Activated CD4-positive, alpha-beta memory T cell treated with anti-CD3 and anti-CD28 coated beads for 36 hours (primary cell): ENCODE results near the gene HTR6. TPM values are rescaled to one million over a fixed set of nuclear protein-coding genes. Genes with fewer than 3 reads are reported as not detected.

ENCODE experiments used
- CTCF ChIA-PET: fragments of 350-600 bp; sonication (Branson Sonifier 250); formaldehyde crosslinking; loops from one replicate; lab custom pipeline; 2021; ENCODE audit warnings: antibody characterized with exemption, inconsistent platforms; lab: Charles Lee
- POLR2A ChIA-PET: fragments of 350-600 bp; sonication (Branson Sonifier 250); formaldehyde crosslinking; loops from one replicate; lab custom pipeline; 2021; ENCODE audit warnings: antibody characterized with exemption; lab: Charles Lee
- DNase-seq: peaks from one replicate; pipeline ENCODE4 v3.0.0-alpha.2; 2020
- H3K27ac Mint-ChIP-seq: one replicate; pipeline ENCODE4 v1.8.0; 2021; ENCODE audit warnings: mixed read lengths
- H3K27me3 Mint-ChIP-seq: one replicate; pipeline ENCODE4 v1.8.0; 2021; ENCODE audit warnings: mixed read lengths
- H3K36me3 Mint-ChIP-seq: one replicate; pipeline ENCODE4 v1.8.0; 2021; ENCODE audit warnings: mixed read lengths
- H3K4me1 Mint-ChIP-seq: one replicate; pipeline ENCODE4 v1.8.0; 2021; ENCODE audit warnings: low read depth, mixed read lengths
- H3K4me3 Mint-ChIP-seq: one replicate; pipeline ENCODE4 v1.8.0; 2021; ENCODE audit warnings: mild to moderate bottlenecking, mixed read lengths
- H3K9me3 Mint-ChIP-seq: one replicate; pipeline ENCODE4 v1.8.0; 2021; ENCODE audit warnings: mixed read lengths
- intact Hi-C: fragments of 100-400 bp; cut with micrococcal nuclease; formaldehyde crosslinking; loops from one replicate; pipeline ENCODE4 v1.15.1; 2023
- total RNA-seq, 2 experiments: library from RNA; stranded (reverse); gene quantifications; one replicate each; pipeline ENCODE4 v1.2.3, GENCODE V29; 2021

The HTR6 gene
- total RNA-seq, 2 experiments from 2014 or later = 0.17 to 0.19 TPM

DNA sequence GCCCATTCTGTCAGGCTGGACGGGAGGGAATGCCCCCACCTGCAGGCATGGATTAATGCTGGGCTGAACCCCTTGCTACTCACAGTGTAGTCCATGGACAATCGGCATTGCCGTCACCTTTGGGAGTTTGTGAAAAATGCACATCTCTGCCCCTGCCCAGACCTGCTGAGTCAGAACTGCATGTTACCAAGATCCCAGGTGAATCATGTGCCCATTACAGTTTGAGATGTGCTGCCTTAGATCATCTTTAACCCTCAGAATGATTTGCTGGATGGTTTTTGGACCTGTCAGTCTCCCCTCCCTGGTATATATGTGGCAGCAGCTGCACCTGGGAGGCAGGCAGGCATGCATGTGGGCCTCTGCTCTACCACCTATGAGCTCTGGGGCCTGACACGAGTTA is 15.0 kb downstream of the HTR6 start:
- intact Hi-C loops = no loop called here
- Mint-ChIP-seq H3K4me1 (no peaks in the 10 kb centered on the region), H3K4me3 (no peak overlapping the region), H3K27me3 (peaks cover 2% of the 10 kb centered on the region), H3K36me3 (no peaks in the 10 kb centered on the region), H3K27ac (no peak overlapping the region), H3K9me3 (no peaks in the 10 kb centered on the region)
- ChIA-PET CTCF (interaction anchor here (3.1 kb wide), 1 partner anchor 25 kb away, joined by 12 read pairs; no protein-coding TSS in a partner anchor), POLR2A (no interaction called here)
- no peak for DNase-seq

DNA sequence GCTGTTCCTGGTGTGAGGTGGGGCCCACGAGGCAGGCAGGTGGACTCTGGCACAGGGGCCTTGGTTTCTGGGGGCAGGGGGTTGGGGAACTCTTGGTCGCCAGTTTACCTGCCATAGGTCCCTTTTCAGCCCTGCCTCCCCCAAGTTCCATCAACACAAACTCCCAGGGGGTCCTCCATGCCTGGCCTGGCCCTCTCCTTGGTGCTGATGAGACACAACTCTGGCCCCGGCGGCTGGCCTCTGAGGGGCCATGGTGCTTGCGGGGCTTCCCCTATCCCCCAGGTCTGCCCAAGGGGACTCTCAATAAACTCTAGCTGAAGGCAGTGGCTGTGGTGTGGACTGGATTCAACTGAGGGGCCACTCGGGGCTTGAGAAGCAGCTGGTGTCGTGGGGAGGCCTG is 16.0 kb downstream of the HTR6 start:
- no peaks in the 10 kb centered on the region for H3K36me3 Mint-ChIP-seq
- no peak for DNase-seq
- H3K4me1 Mint-ChIP-seq = no peaks in the 10 kb centered on the region
- H3K4me3 Mint-ChIP-seq = no peak overlapping the region
- POLR2A ChIA-PET = no interaction called here
- no peaks in the 10 kb centered on the region for H3K27me3 Mint-ChIP-seq
- intact Hi-C loops = no loop called here
- CTCF ChIA-PET = interaction anchor here (1.0 to 3.1 kb wide), 3 partner anchors 18 to 35 kb away, joined by 3 to 12 read pairs (median 4); no protein-coding TSS in a partner anchor
- H3K27ac Mint-ChIP-seq = no peak overlapping the region
- H3K9me3 Mint-ChIP-seq = no peaks in the 10 kb centered on the region

DNA sequence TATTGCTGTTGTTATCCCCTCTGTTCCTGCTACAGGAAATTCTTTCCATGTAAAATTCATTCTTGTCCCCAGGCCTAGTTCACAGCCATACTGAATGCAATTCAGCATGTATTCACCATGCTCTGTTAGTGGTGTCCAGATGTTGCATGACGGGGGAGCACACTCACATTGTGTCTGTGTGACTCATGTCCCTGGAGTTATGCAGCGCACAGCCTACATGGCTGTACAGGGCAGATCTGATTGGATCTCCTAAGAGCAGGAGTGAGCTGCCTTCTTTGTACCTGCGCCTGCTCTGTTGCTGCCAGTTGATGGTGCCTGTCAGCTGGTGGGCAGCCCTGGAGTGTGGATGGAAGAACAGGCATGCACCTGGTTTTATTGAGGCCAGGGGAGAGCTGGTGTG is 17.6 kb downstream of the HTR6 start:
- peaks cover 1% of the 10 kb centered on the region for H3K4me1 Mint-ChIP-seq
- CTCF ChIA-PET = interaction anchor here (3.1 kb wide), 1 partner anchor 22 kb away, joined by 12 read pairs; no protein-coding TSS in a partner anchor

DNA sequence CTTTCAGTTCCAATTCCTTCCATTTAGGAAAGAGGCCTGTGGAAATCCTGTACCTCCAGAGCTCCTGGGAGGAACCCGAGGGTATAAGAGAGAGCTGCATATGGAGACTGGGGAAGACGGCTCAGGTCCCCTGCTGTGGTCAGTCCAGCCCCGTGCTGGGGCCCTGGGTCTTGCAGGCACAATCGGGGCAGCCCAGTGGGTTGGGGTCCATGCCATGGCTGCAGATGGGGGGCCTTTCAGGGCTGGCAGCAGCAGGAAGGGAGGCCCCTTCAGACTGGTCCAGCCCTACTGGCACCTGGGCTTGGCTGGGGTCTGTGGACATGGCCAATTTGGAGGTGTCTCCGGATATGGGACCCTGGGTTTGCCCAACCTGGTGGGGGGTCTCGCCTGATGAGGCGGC is 18.2 kb downstream of the HTR6 start:
- Mint-ChIP-seq H3K4me3 (no peak overlapping the region), H3K36me3 (peaks cover 8% of the 10 kb centered on the region), H3K4me1 (peaks cover 7% of the 10 kb centered on the region), H3K27ac (no peak overlapping the region), H3K9me3 (peaks cover 4% of the 10 kb centered on the region), H3K27me3 (no peaks in the 10 kb centered on the region)
- ChIA-PET CTCF (interaction anchor here (3.1 kb wide), 1 partner anchor 22 kb away, joined by 12 read pairs; no protein-coding TSS in a partner anchor), POLR2A (no interaction called here)
- no peak for DNase-seq
- intact Hi-C loops = no loop called here

More for the DNA sequence above, 17.6 kb downstream of the HTR6 start:
- H3K9me3 Mint-ChIP-seq = peaks cover 1% of the 10 kb centered on the region
- intact Hi-C loops = no loop called here
- H3K4me3 Mint-ChIP-seq = no peak overlapping the region
- POLR2A ChIA-PET = no interaction called here
- no peak for DNase-seq
- peaks cover 3% of the 10 kb centered on the region for H3K36me3 Mint-ChIP-seq
- no peak overlapping the region for H3K27ac Mint-ChIP-seq
- no peaks in the 10 kb centered on the region for H3K27me3 Mint-ChIP-seq

DNA sequence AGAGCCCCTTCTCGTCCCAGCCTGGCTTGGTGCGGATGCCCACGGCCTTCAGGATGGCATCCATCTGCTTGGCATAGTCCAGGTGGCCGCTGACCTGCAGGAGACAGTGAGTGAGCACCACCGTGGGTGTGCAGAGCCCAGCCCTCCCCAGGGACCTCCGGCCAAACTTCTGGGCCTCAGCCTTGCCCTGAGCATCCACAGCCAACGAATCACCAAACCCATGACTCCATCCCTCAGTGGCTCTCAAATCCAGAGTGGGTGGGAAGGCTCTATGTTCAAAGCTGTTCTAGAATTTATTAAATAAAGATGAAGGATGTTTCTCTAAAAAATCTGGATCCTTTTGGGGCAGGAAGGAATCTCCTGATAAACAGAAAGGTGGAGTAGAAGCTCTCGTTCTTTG is 18.7 kb downstream of the HTR6 start:
- no peak for DNase-seq
- intact Hi-C loops = no loop called here

DNA sequence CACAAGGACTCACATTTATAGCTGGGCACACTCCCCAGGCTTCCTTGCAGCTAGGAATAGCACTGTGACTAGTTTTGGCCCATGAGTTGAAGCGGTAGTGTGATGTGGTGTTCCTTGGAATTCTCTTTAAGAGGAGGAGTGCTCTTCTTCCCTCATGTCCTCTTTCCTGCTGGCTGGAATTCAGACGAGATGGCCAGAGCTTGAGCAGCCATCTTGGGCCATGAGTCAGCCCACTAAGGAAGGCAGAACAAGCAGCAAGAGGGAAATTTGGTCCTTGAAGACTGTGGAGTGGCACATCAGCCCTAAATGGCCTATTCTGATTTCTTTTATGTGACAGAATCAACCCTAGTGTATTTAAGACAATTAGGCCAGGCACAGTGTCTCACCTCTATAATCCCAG is 20.0 kb downstream of the HTR6 start:
- CTCF ChIA-PET = interaction anchor here (0.6 to 1.5 kb wide), 2 partner anchors 20 to 101 kb away, joined by 3 to 7 read pairs; no protein-coding TSS in a partner anchor
- no peak overlapping the region for H3K27ac Mint-ChIP-seq
- POLR2A ChIA-PET = no interaction called here
- no peak for DNase-seq
- H3K27me3 Mint-ChIP-seq = no peaks in the 10 kb centered on the region
- intact Hi-C loops = no loop called here
- no peak overlapping the region for H3K4me3 Mint-ChIP-seq
- peaks cover 10% of the 10 kb centered on the region for H3K9me3 Mint-ChIP-seq
- H3K36me3 Mint-ChIP-seq = peaks cover 22% of the 10 kb centered on the region
- H3K4me1 Mint-ChIP-seq = peaks cover 23% of the 10 kb centered on the region

More for the DNA sequence above, 18.7 kb downstream of the HTR6 start:
- Mint-ChIP-seq H3K27ac (no peak overlapping the region), H3K4me3 (no peak overlapping the region), H3K27me3 (no peaks in the 10 kb centered on the region), H3K4me1 (peaks cover 12% of the 10 kb centered on the region), H3K9me3 (peaks cover 4% of the 10 kb centered on the region), H3K36me3 (peaks cover 12% of the 10 kb centered on the region)
- ChIA-PET POLR2A (no interaction called here), CTCF (no interaction called here)

DNA sequence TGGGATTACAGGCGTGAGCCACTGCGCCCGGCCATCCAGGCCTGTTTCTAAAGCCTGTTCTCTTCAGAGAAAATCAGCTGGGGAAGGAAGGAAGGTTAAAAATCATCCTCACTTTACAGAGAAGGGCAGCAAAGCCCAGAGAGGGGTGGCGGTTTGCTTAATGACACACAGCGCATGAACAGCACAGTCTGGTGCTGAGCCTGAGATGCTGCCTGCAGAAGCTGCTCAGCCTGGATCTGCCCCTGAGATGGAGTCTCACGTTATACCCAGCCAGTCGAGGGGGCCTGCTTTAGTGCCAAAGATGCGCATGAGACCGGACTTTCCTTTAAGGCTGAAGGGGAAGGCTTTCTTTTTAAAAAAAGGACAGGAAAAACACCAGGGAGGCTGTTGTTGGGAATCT is 21.3 kb downstream of the HTR6 start:
- POLR2A ChIA-PET = no interaction called here
- Mint-ChIP-seq H3K4me1 (peaks cover 28% of the 10 kb centered on the region), H3K4me3 (no peak overlapping the region), H3K9me3 (peaks cover 18% of the 10 kb centered on the region), H3K27ac (no peak overlapping the region), H3K27me3 (no peaks in the 10 kb centered on the region), H3K36me3 (peaks cover 32% of the 10 kb centered on the region)
- CTCF ChIA-PET = interaction anchor here (1.5 kb wide), 1 partner anchor 8 kb away, joined by 3 read pairs; no protein-coding TSS in a partner anchor
- DNase-seq = no peak
- intact Hi-C loops = no loop called here

DNA sequence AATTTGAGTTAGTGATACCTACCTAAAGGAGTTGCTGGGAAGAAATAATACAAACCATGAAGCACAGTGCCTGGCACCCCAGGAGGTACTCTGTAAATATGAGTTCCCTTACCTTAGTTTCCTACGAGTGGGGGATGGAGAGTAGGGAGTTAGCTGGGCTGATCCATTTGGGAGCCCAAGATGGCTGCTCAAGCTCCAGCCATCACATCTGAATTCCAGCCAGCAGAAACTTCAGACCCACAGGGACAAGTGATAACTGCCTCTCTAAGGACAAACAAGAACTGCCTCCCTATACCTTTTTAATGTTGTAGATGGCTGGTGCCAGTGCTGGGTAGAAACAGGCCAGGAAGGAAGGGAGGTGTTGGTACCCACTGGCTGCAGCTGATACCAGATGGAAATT is 22.7 kb downstream of the HTR6 start:
- Mint-ChIP-seq H3K27ac (no peak overlapping the region), H3K4me3 (no peak overlapping the region), H3K9me3 (peaks cover 18% of the 10 kb centered on the region), H3K36me3 (peaks cover 41% of the 10 kb centered on the region), H3K27me3 (no peaks in the 10 kb centered on the region), H3K4me1 (peaks cover 28% of the 10 kb centered on the region)
- no peak for DNase-seq
- ChIA-PET POLR2A (no interaction called here), CTCF (interaction anchor here (1.1 to 1.5 kb wide), 2 partner anchors 17 to 25 kb away, joined by 5 to 7 read pairs; no protein-coding TSS in a partner anchor)
- intact Hi-C loops = no loop called here

DNA sequence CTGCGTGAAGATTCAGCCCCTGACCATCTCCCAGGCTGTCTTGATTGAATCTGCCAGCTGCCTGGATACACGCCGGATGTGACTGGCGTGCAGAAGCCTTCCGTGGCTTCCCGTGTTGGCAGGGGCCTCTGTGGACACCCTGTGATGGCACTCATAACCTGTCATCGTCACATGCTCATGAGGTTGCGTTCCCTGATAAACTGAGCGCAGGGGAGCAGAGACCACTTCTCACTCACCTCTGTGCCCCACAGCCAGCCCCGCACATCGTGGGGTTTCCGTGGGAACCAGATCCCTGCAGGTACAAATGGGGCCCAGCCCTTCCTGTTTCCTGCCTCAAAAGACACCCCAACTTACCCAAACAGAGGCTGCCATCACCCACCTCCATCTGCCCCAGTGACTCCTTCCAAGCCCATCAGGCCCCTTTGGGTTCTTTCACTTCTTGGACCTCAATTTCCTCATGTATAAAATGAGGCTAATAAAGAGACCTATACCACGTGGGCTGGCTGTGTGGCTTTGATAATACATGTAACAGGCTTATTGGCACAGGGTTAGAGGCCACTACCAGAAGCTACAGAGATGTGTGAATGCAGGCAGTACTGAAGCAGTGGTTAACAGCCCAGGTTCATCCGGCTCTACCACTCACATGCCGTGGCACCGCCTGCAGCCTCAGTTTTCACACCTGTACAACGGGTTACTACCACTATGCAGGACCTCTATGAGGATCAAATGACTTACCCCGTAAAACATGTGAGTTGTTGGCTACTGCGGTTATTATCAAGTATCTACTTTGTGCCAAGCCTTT is 23.6 kb downstream of the HTR6 start:
- Mint-ChIP-seq H3K9me3 (peaks cover 18% of the 10 kb centered on the region), H3K27ac (peak overlapping the region; percentile 67), H3K4me3 (no peak overlapping the region), H3K27me3 (no peaks in the 10 kb centered on the region), H3K36me3 (peaks cover 41% of the 10 kb centered on the region), H3K4me1 (peaks cover 28% of the 10 kb centered on the region)
- DNase-seq = peak; percentile 51
- ChIA-PET CTCF (interaction anchor here (1.1 to 1.5 kb wide), 2 partner anchors 16 to 26 kb away, joined by 5 to 7 read pairs; no protein-coding TSS in a partner anchor), POLR2A (no interaction called here)
- intact Hi-C loops = no loop called here

DNA sequence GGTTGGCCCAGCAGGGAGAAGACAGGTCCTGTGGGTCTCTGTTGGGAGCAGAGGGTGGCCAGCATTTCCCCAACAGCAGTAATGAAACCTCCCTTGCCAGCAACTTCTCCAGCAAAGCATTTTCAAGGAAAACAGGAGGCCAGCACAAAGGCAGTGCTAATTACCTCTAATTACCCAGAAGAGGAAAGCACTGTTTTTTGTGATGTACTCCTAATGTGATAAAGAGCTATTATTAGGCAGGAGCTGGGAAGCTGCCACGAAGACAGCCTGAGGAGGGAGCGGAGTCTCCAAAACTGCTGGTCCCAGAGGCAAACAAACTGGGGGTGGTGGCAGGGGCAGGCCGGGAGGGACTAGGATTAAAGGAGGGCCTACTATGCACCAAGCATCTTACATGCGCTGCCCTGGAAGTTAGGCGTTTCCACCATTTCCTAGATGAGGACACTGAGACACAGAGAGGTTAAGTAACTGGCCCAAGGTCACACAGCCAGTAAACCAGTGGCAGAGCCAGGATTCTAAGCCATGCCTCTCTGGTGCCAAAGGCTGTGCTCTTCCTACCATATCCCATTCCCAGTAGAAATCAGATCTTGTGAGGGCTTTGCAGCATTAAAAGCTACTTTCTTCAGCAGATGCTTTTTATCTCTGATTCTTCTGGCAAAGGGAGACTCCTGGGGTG is 24.5 kb downstream of the HTR6 start:
- no peak overlapping the region for H3K27ac Mint-ChIP-seq

DNA sequence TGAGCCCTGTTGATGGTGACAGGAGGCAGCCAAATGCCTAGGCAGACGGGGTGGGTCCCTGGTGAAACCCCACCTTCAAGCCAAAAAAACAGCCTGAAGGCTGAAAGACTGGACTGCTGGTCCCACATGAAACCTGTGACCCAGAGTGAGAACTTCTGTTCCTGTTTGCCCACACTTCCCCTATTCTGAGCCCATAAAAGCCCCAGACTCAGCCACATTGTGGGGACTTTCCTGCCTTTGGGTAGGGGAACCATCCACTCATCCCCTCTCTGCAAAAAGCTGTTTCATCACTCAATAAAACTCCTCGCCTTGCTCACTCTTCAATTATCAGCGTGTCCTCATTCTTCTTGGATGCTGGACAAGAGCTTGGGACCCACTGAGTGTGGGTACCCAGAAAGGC is 25.2 kb downstream of the HTR6 start:
- intact Hi-C loops = no loop called here
- DNase-seq = no peak
- Mint-ChIP-seq H3K4me3 (no peak overlapping the region), H3K27me3 (no peaks in the 10 kb centered on the region), H3K9me3 (peaks cover 18% of the 10 kb centered on the region), H3K4me1 (peaks cover 28% of the 10 kb centered on the region), H3K36me3 (peaks cover 44% of the 10 kb centered on the region), H3K27ac (no peak overlapping the region)
- POLR2A ChIA-PET = no interaction called here
- CTCF ChIA-PET = interaction anchor here (1.1 to 1.5 kb wide), 2 partner anchors 15 to 27 kb away, joined by 3 read pairs; no protein-coding TSS in a partner anchor

More for the DNA sequence above, 24.5 kb downstream of the HTR6 start:
- CTCF ChIA-PET = interaction anchor here (1.5 kb wide), 1 partner anchor 27 kb away, joined by 3 read pairs; no protein-coding TSS in a partner anchor
- peaks cover 28% of the 10 kb centered on the region for H3K4me1 Mint-ChIP-seq
- POLR2A ChIA-PET = no interaction called here
- H3K4me3 Mint-ChIP-seq = no peak overlapping the region
- peaks cover 43% of the 10 kb centered on the region for H3K36me3 Mint-ChIP-seq
- H3K9me3 Mint-ChIP-seq = peaks cover 18% of the 10 kb centered on the region
- intact Hi-C loops = no loop called here
- no peaks in the 10 kb centered on the region for H3K27me3 Mint-ChIP-seq
- DNase-seq = no peak

DNA sequence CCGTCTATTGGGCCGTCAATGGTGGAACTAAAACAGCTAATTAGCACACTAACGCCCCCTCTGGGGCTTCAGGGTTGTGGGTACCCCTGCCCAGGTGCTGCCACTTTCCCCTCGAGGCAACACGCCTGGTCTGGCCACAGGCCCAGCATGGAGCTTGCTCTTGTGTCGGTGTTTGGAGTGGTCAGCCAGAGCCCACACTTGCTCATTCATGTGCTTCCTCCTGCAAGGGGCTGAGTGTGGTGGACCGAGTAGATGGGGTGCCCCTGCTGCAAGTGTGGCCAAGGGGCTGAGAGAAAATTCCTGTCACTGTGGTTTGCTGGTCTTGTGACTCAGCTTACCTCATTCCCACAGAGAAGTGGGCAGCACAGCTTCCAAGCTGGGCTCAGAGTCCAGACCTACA is 25.7 kb downstream of the HTR6 start:
- intact Hi-C loops = no loop called here
- Mint-ChIP-seq H3K27me3 (no peaks in the 10 kb centered on the region), H3K9me3 (peaks cover 18% of the 10 kb centered on the region), H3K4me3 (no peak overlapping the region), H3K27ac (no peak overlapping the region), H3K4me1 (peaks cover 28% of the 10 kb centered on the region), H3K36me3 (peaks cover 44% of the 10 kb centered on the region)
- CTCF ChIA-PET = interaction anchor here (1.1 to 1.5 kb wide), 2 partner anchors 14 to 28 kb away, joined by 3 read pairs; no protein-coding TSS in a partner anchor
- DNase-seq = no peak
- POLR2A ChIA-PET = no interaction called here
